OCI-LY7 (cell line): Measurements from ENCODE around the gene ZNF276. TPM values are rescaled to one million over a fixed set of nuclear protein-coding genes. Genes with fewer than 3 reads are reported as not detected.

Experiments
- BruUV-seq: library from RNA; stranded (reverse); fragments of 400-500 nt; replicated peaks from 2 replicates; lab custom pipeline; 2021; lab: Mats Ljungman, UMichigan
- CTCF ChIA-PET: fragments of 300-600 bp; sonication (Branson Sonifier 250); formaldehyde crosslinking; loops from one replicate; lab custom pipeline; 2022; ENCODE audit warnings: antibody characterized with exemption; ENCODE audit not compliant: unreplicated experiment; lab: Charles Lee
- POLR2A ChIA-PET: fragments of 300-600 bp; sonication (Branson Sonifier 250); formaldehyde crosslinking; loops from one replicate; lab custom pipeline; 2022; ENCODE audit warnings: antibody characterized with exemption; lab: Charles Lee
- DNase-seq: peaks from one replicate; pipeline ENCODE4 v3.0.0-alpha.2; 2015; ENCODE audit warnings: low spot score
- H2AFZ ChIP-seq: fragments of 200-600 bp; sonication (generic), shearing (Covaris generic); 2 replicates; pipeline ENCODE4 v1.6.1; 2014; ENCODE audit warnings: mild to moderate bottlenecking, antibody characterized with exemption, low read length, moderate library complexity
- H3K27ac ChIP-seq: fragments of 200-600 bp; sonication (generic); 2 replicates; pipeline ENCODE4 v1.5.1; 2014; ENCODE audit warnings: mixed run types, low read depth, mild to moderate bottlenecking, moderate library complexity, low read length, inconsistent platforms; ENCODE audit not compliant: poor library complexity, severe bottlenecking
- H3K36me3 ChIP-seq: fragments of 200-600 bp; sonication (generic); 2 replicates; pipeline ENCODE4 v1.6.1; 2014; ENCODE audit warnings: mild to moderate bottlenecking, antibody characterized with exemption, low read length, moderate library complexity, mixed read lengths; ENCODE audit not compliant: insufficient read depth
- H3K4me1 ChIP-seq: fragments of 200-600 bp; sonication (generic); 2 replicates; pipeline ENCODE4 v1.5.1; 2014; ENCODE audit warnings: mild to moderate bottlenecking, low read length; ENCODE audit not compliant: insufficient read depth, poor library complexity, severe bottlenecking
- H3K4me2 ChIP-seq: fragments of 200-600 bp; sonication (generic); 2 replicates; pipeline ENCODE4 v1.6.1; 2014; ENCODE audit warnings: mild to moderate bottlenecking, low read length
- H3K4me3 ChIP-seq: fragments of 200-600 bp; sonication (generic); 2 replicates; pipeline ENCODE4 v1.5.1; 2014; ENCODE audit warnings: mild to moderate bottlenecking, low read depth, low read length; ENCODE audit not compliant: poor library complexity, severe bottlenecking
- H3K79me2 ChIP-seq: fragments of 200-600 bp; sonication (generic); 2 replicates; pipeline ENCODE4 v1.6.1; 2016; ENCODE audit warnings: low read depth, mild to moderate bottlenecking, low read length, moderate library complexity, mixed read lengths; ENCODE audit not compliant: insufficient read depth
- H3K9me2 ChIP-seq: fragments of 200-600 bp; sonication (generic); 2 replicates; pipeline ENCODE4 v1.6.1; 2016; ENCODE audit warnings: mild to moderate bottlenecking, low read length, mixed read lengths; ENCODE audit not compliant: insufficient read depth
- H3K9me3 ChIP-seq: fragments of 200-600 bp; sonication (generic); 2 replicates; pipeline ENCODE4 v1.6.1; 2014; ENCODE audit warnings: mild to moderate bottlenecking, mixed run types, low read length, mixed read lengths
- H4K20me1 ChIP-seq: fragments of 200-600 bp; sonication (generic); 2 replicates; pipeline ENCODE4 v1.6.1; 2014; ENCODE audit warnings: mild to moderate bottlenecking, antibody characterized with exemption, low read length, moderate library complexity, mixed read lengths; ENCODE audit not compliant: insufficient read depth
- CTCF ChIP-seq: fragments of 200-600 bp; sonication (generic); conservative IDR thresholded peaks from 2 replicates; pipeline ENCODE4 v1.5.1; 2014; ENCODE audit warnings: mild to moderate bottlenecking, antibody characterized with exemption, low read length, moderate library complexity, mixed read lengths
- EZH2phosphoT487 ChIP-seq: fragments of 200-600 bp; sonication (generic); IDR thresholded peaks from 2 replicates; pipeline ENCODE4 v1.6.1; 2018; ENCODE audit warnings: low read depth, borderline replicate concordance, mild to moderate bottlenecking, mixed run types, antibody characterized with exemption, low read length, moderate library complexity, mixed read lengths
- intact Hi-C: fragments of 100-400 bp; cut with micrococcal nuclease; formaldehyde crosslinking; loops from one replicate; pipeline ENCODE4 v1.10.0; 2022; ENCODE audit not compliant: unreplicated experiment
- total RNA-seq, 2 experiments: library from RNA; depleted of rRNA in 1 of 2; stranded (reverse); fragments of >200 nt in 1 of 2; shearing (Covaris generic) in 1 of 2; gene quantifications; 2 replicates each; pipeline ENCODE4 v1.2.3, GENCODE V29; 2014 to 2022

ZNF276 gene
- total RNA-seq, 2 experiments from 2014 or later: 27.4 to 30.8 TPM

DNA sequence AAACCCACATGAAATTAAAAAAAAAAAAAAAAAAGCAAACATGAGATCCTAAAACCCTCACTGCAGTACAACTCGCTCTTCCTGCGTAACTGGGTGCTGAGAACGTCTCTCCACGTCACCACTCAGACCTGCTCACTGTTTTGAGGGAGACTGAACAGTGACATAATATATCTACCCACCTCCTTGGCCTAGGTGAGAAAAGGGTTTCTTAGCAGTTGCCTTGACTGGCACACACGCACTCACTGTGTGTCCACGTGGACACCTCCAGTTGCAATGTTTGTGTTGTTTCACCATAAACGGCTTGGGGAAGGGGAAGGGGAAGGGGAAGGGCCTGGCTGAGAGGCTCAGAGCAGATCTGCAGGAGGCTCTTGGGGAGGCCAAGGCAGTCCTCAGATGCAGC is 63.1 kb downstream of the ZNF276 start:
- H3K4me3 ChIP-seq: no peak overlapping the region
- TF ChIP-seq EZH2phosphoT487 (no peak), CTCF (no peak)
- H3K4me2 ChIP-seq: no peak overlapping the region
- no peak overlapping the region for H3K27ac ChIP-seq
- no peaks in the 10 kb centered on the region for H3K9me3 ChIP-seq
- peaks cover 6% of the 10 kb centered on the region; the same call in 1 of the 2 replicates for H4K20me1 ChIP-seq
- no peaks in the 10 kb centered on the region for H3K9me2 ChIP-seq
- DNase-seq: no peak
- peaks cover 98% of the 10 kb centered on the region for H3K36me3 ChIP-seq
- H3K79me2 ChIP-seq: peaks cover 16% of the 10 kb centered on the region; the same call in 1 of the 2 replicates
- no peak overlapping the region for H2AFZ ChIP-seq
- BruUV-seq: no TSS peak
- H3K4me1 ChIP-seq: no peaks in the 10 kb centered on the region
- ChIA-PET POLR2A (interaction anchor here (0.5 kb wide), 1 partner anchor 10 kb away, joined by 3 read pairs; no protein-coding TSS in a partner anchor), CTCF (no interaction called here)
- intact Hi-C loops: no loop called here

GRCh38 chr16:89785523-89786155 is 64.3 kb downstream of the ZNF276 start:
- no peaks in the 10 kb centered on the region for H3K4me1 ChIP-seq
- H3K9me2 ChIP-seq: no peaks in the 10 kb centered on the region
- DNase-seq: no peak
- TF ChIP-seq EZH2phosphoT487 (no peak), CTCF (no peak)
- H3K27ac ChIP-seq: no peak overlapping the region
- CTCF ChIA-PET: interaction anchor here (0.6 kb wide), 1 partner anchor 18 kb away, joined by 3 read pairs; no protein-coding TSS in a partner anchor
- peaks cover 6% of the 10 kb centered on the region; the same call in 1 of the 2 replicates for H4K20me1 ChIP-seq
- no peak overlapping the region for H3K4me3 ChIP-seq
- BruUV-seq: no TSS peak
- H3K79me2 ChIP-seq: peaks cover 16% of the 10 kb centered on the region; the same call in 1 of the 2 replicates
- no peak overlapping the region for H2AFZ ChIP-seq
- H3K36me3 ChIP-seq: peaks cover 96% of the 10 kb centered on the region
- no peak overlapping the region for H3K4me2 ChIP-seq
- POLR2A ChIA-PET: interaction anchor here (0.7 kb wide), 1 partner anchor 60 kb away, joined by 4 read pairs; no protein-coding TSS in a partner anchor
- no peaks in the 10 kb centered on the region for H3K9me3 ChIP-seq
- intact Hi-C loops: no loop called here
